SH-SY5Y (cell line): Measurements from ENCODE around the gene PDXP.

Experiments used
- GATA2 ChIP-seq: IDR thresholded peaks from 2 replicates; pipeline ENCODE4 v1.6.1; 2011; ENCODE audit warnings: mild to moderate bottlenecking, low read depth, low read length
- GATA3 ChIP-seq: IDR thresholded peaks from 2 replicates; pipeline ENCODE4 v1.6.1; 2011; ENCODE audit warnings: low read depth, mild to moderate bottlenecking, low read length, moderate library complexity

- no peak for TF ChIP-seq GATA3
- TF ChIP-seq GATA2 = no peak
Observed at GRCh38 chr22:37674248-37674647, 15.7 kb downstream of the PDXP start.
